Measurements from ENCODE around the gene KRAS.
A peak's percentile ranks its signal among the peaks of the same experiment; 100 is the strongest.

DNA sequence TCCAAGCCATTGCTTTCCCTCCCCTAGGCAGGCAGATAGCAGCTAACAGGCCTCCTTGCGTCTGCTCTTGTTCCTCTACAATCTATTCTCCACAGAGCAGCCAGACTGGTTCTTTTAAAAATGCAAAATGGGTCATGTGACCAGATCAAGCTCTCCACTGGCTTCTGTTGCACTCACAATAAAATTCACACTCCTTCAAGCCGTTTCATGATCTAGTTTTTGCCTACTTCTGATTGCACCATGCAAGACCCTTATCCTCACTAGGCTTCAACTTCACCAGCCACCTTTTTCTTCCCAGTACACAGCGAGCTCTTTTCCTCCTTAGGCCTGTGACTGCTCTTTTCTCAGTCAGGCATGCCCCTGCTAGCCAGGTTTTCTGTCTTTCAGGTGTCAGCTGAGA lies 6.1 kb upstream of the KRAS start:
- TF ChIP-seq, protein P1, sequence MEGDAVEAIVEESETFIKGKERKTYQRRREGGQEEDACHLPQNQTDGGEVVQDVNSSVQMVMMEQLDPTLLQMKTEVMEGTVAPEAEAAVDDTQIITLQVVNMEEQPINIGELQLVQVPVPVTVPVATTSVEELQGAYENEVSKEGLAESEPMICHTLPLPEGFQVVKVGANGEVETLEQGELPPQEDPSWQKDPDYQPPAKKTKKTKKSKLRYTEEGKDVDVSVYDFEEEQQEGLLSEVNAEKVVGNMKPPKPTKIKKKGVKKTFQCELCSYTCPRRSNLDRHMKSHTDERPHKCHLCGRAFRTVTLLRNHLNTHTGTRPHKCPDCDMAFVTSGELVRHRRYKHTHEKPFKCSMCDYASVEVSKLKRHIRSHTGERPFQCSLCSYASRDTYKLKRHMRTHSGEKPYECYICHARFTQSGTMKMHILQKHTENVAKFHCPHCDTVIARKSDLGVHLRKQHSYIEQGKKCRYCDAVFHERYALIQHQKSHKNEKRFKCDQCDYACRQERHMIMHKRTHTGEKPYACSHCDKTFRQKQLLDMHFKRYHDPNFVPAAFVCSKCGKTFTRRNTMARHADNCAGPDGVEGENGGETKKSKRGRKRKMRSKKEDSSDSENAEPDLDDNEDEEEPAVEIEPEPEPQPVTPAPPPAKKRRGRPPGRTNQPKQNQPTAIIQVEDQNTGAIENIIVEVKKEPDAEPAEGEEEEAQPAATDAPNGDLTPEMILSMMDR (conservative IDR thresholded peaks at IDR 0.05), result no peak
- TF ChIP-seq ZFX (IDR thresholded peaks at IDR 0.05), result peak; percentile 11; the same call in 1 of the 2 replicates

All from C4-2B (cell line).